IMR-90 (cell line): ENCODE measurements around the gene HSBP1L1. TPM values are rescaled to one million over a fixed set of nuclear protein-coding genes. Genes with fewer than 3 reads are reported as not detected.

Experiments
- ATAC-seq: fragments of 200-7000 bp; cut with Tn5 transposase; 2 replicates; pipeline ENCODE4 v1.9.1; 2020; ENCODE audit warnings: low read depth, mild to moderate bottlenecking, moderate library complexity
- BruUV-seq: library from RNA; stranded (reverse); fragments of 400-500 nt; replicated peaks from 2 replicates; lab custom pipeline; 2021; lab: Mats Ljungman, UMichigan
- CTCF ChIA-PET: fragments of 300-600 bp; formaldehyde crosslinking; extraction: SDS; loops from one replicate; lab custom pipeline; 2021; ENCODE audit warnings: antibody characterized with exemption; lab: Yijun Ruan, JAX
- POLR2A ChIA-PET: fragments of 300-600 bp; sonication (Branson Sonifier 250); formaldehyde crosslinking; loops from one replicate; lab custom pipeline; 2022; ENCODE audit warnings: antibody characterized with exemption; ENCODE audit not compliant: unreplicated experiment; lab: Charles Lee
- DNase-seq: peaks from one replicate; pipeline ENCODE4 v3.0.0; 2013
- H2AFZ ChIP-seq: replicated peaks from 2 replicates; pipeline ENCODE3; 2013; ENCODE audit warnings: low read length, mild to moderate bottlenecking; ENCODE audit not compliant: poor library complexity
- H2AK5ac ChIP-seq: 2 replicates; pipeline ENCODE4 v1.6.1; 2013; ENCODE audit warnings: low read depth, low read length, inconsistent platforms
- H2AK9ac ChIP-seq: replicated peaks from 2 replicates; pipeline ENCODE3; 2013; ENCODE audit warnings: mild to moderate bottlenecking, low read depth, low read length, moderate library complexity; ENCODE audit not compliant: poor library complexity
- H2BK120ac ChIP-seq: 2 replicates; pipeline ENCODE4 v1.6.1; 2013; ENCODE audit warnings: low read depth, low read length, inconsistent platforms
- H2BK15ac ChIP-seq: 3 replicates; pipeline ENCODE4 v1.6.1; 2013; ENCODE audit warnings: low read depth, low read length, inconsistent platforms
- H2BK20ac ChIP-seq: 2 replicates; pipeline ENCODE4 v1.6.1; 2013; ENCODE audit warnings: low read depth, mild to moderate bottlenecking, inconsistent platforms, low read length, moderate library complexity
- H2BK5ac ChIP-seq: 2 replicates; pipeline ENCODE4 v1.6.1; 2013; ENCODE audit warnings: mild to moderate bottlenecking, low read depth, low read length, inconsistent platforms; ENCODE audit not compliant: poor library complexity, severe bottlenecking
- H3K14ac ChIP-seq: replicated peaks from 2 replicates; pipeline ENCODE4 v1.6.1; 2013; ENCODE audit warnings: low read depth, low read length, inconsistent platforms
- H3K18ac ChIP-seq: 2 replicates; pipeline ENCODE4 v1.6.1; 2013; ENCODE audit warnings: low read depth, low read length, control low read depth
- H3K23ac ChIP-seq: 2 replicates; pipeline ENCODE4 v1.6.1; 2013; ENCODE audit warnings: low read depth, low read length, inconsistent platforms
- H3K27ac ChIP-seq: 2 replicates; pipeline ENCODE4 v1.5.1; 2013; ENCODE audit warnings: mild to moderate bottlenecking, control low read depth, low read length; ENCODE audit not compliant: insufficient read depth
- H3K27me3 ChIP-seq: 2 replicates; pipeline ENCODE4 v1.6.1; 2013; ENCODE audit warnings: low read length; ENCODE audit not compliant: control insufficient read depth, insufficient read depth
- H3K36me3 ChIP-seq: 2 replicates; pipeline ENCODE4 v1.6.1; 2013; ENCODE audit warnings: low read length, mixed read lengths; ENCODE audit not compliant: control insufficient read depth, insufficient read depth
- H3K4ac ChIP-seq: 2 replicates; pipeline ENCODE4 v1.6.1; 2013; ENCODE audit warnings: low read depth, low read length, inconsistent platforms
- H3K4me1 ChIP-seq: 2 replicates; pipeline ENCODE4 v1.6.1; 2013; ENCODE audit warnings: low read length, mixed read lengths; ENCODE audit not compliant: control insufficient read depth, insufficient read depth
- H3K4me2 ChIP-seq: 2 replicates; pipeline ENCODE4 v1.6.1; 2013; ENCODE audit warnings: low read depth, mild to moderate bottlenecking, control low read depth, low read length, moderate library complexity
- H3K4me3 ChIP-seq: 2 replicates; pipeline ENCODE4 v1.5.1; 2013; ENCODE audit warnings: low read depth, mild to moderate bottlenecking, control low read depth, low read length, moderate library complexity; ENCODE audit not compliant: insufficient read depth
- H3K56ac ChIP-seq: 2 replicates; pipeline ENCODE4 v1.6.1; 2013; ENCODE audit warnings: low read length, inconsistent platforms; ENCODE audit not compliant: insufficient read depth; ENCODE audit errors: extremely low read depth
- H3K79me1 ChIP-seq, 2 experiments: 2 replicates each; pipeline ENCODE4 v1.6.1; 2013; ENCODE audit warnings: low read length in 2 of 2, inconsistent platforms in 1 of 2, low read depth in 1 of 2
- H3K9ac ChIP-seq: 2 replicates; pipeline ENCODE4 v1.6.1; 2013; ENCODE audit warnings: low read depth, low read length, control low read depth
- H3K9me1 ChIP-seq: 2 replicates; pipeline ENCODE4 v1.6.1; 2013; ENCODE audit warnings: low read length, inconsistent platforms; ENCODE audit not compliant: insufficient read depth
- H3K9me3 ChIP-seq: 2 replicates; pipeline ENCODE4 v1.6.1; 2013; ENCODE audit warnings: low read length; ENCODE audit not compliant: control insufficient read depth, insufficient read depth
- H4K20me1 ChIP-seq: 2 replicates; pipeline ENCODE4 v1.6.1; 2013; ENCODE audit warnings: low read length, inconsistent platforms; ENCODE audit not compliant: insufficient read depth
- H4K5ac ChIP-seq: 2 replicates; pipeline ENCODE4 v1.6.1; 2013; ENCODE audit warnings: mild to moderate bottlenecking, low read depth, low read length, control low read depth
- H4K8ac ChIP-seq, 2 experiments: 2 replicates each; pipeline ENCODE4 v1.6.1; 2013; ENCODE audit warnings: low read depth in 2 of 2, low read length in 2 of 2, control low read depth in 1 of 2, inconsistent platforms in 1 of 2
- H4K91ac ChIP-seq: 2 replicates; pipeline ENCODE4 v1.6.1; 2013; ENCODE audit warnings: low read depth, low read length, inconsistent platforms; ENCODE audit not compliant: insufficient read depth
- BHLHE40 ChIP-seq: fragments of 150-350 bp; IDR thresholded peaks from 2 replicates; pipeline ENCODE4 v1.6.1; 2016; ENCODE audit warnings: mild to moderate bottlenecking, low read depth, low read length
- CEBPB ChIP-seq: IDR thresholded peaks from 2 replicates; pipeline ENCODE4 v1.6.1; 2012; ENCODE audit warnings: low read depth, low read length, improper control_type of control experiment
- CHD1 ChIP-seq: IDR thresholded peaks from 2 replicates; pipeline ENCODE4 v1.6.1; 2012; ENCODE audit warnings: low read depth, low read length, improper control_type of control experiment
- CTCF ChIP-seq: conservative IDR thresholded peaks from 2 replicates; pipeline ENCODE4 v1.5.1; 2012; ENCODE audit warnings: mild to moderate bottlenecking, low read depth, low read length, improper control_type of control experiment
- ELK1 ChIP-seq: fragments of 150-350 bp; IDR thresholded peaks from 2 replicates; pipeline ENCODE4 v1.6.1; 2016; ENCODE audit warnings: low read depth, mild to moderate bottlenecking, low read length, moderate library complexity, borderline replicate concordance
- FOS ChIP-seq: fragments of 150-350 bp; IDR thresholded peaks from 2 replicates; pipeline ENCODE4 v1.6.1; 2016; ENCODE audit warnings: low read depth, low read length
- MAFK ChIP-seq: IDR thresholded peaks from 2 replicates; pipeline ENCODE4 v1.6.1; 2012; ENCODE audit warnings: low read depth, low read length, improper control_type of control experiment
- NFE2L2 ChIP-seq: fragments of 150-350 bp; IDR thresholded peaks from 2 replicates; pipeline ENCODE4 v1.6.1; 2016; ENCODE audit warnings: low read depth, mild to moderate bottlenecking, low read length
- POLR2A ChIP-seq: IDR thresholded peaks from 2 replicates; pipeline ENCODE4 v1.6.1; 2012; ENCODE audit warnings: mild to moderate bottlenecking, low read depth, low read length
- RAD21 ChIP-seq: IDR thresholded peaks from 2 replicates; pipeline ENCODE4 v1.6.1; 2012; ENCODE audit warnings: low read length, improper control_type of control experiment
- SMC3 ChIP-seq: fragments of 150-350 bp; IDR thresholded peaks from 2 replicates; pipeline ENCODE4 v1.6.1; 2016; ENCODE audit warnings: low read depth, mild to moderate bottlenecking, antibody characterized with exemption, low read length, moderate library complexity
- WGBS, 2 experiments: methylation state at CpG; one replicate each; pipeline versions ENCODE4 v1.1.5 to v1.1.7; 2013; ENCODE audit warnings: missing lambda C conversion rate in 2 of 2; ENCODE audit not compliant: insufficient read length in 1 of 2; ENCODE audit errors: extremely low coverage in 2 of 2; 5-methylcytosine and 5-hydroxymethylcytosine counted together
- dilution Hi-C: fragments of 300-500 bp; cut with HindIII; formaldehyde crosslinking; loops from one replicate; pipeline ENCODE4 v1.14.3; 2018; ENCODE audit warnings: low sequenced_read_pairs; ENCODE audit not compliant: unreplicated experiment
- in situ Hi-C: fragments of 300-500 bp; cut with MboI; formaldehyde crosslinking; loops from 3 replicates; pipeline ENCODE4 v1.14.3; 2019; ENCODE audit warnings: low sequenced_read_pairs, inconsistent platforms, mixed read lengths
- intact Hi-C: fragments of 100-400 bp; cut with micrococcal nuclease; formaldehyde crosslinking; loops from 2 replicates; pipeline ENCODE4 v1.10.0; 2022
- polyA plus RNA-seq, 3 experiments: library from polyadenylated mRNA; depleted of rRNA; stranded (reverse); fragments of >200 nt; gene quantifications; 2 replicates each; pipeline ENCODE4 v1.2.3, GENCODE V29; 2012; ENCODE audit warnings: low replicate concordance in 1 of 3
- total RNA-seq: library from RNA; depleted of rRNA; stranded (reverse); fragments of >200 nt; gene quantifications from 2 replicates; pipeline ENCODE4 v1.2.3, GENCODE V29; 2012

The HSBP1L1 gene
- total and polyA plus RNA-seq, 2 of the 4 experiments (the other 2 are of a cell fraction) = 8.6 to 18.0 TPM

- no peak overlapping the region for H3K18ac ChIP-seq
- no peak overlapping the region for H4K5ac ChIP-seq
- no TSS peak for BruUV-seq
- no peak overlapping the region for H2BK5ac ChIP-seq
- no peak overlapping the region for H2AFZ ChIP-seq
- no peak overlapping the region for H3K9ac ChIP-seq
- H2BK20ac ChIP-seq = no peak overlapping the region
- no peak overlapping the region for H3K27ac ChIP-seq
- H3K9me3 ChIP-seq = no peaks in the 10 kb centered on the region
- no peak overlapping the region for H2BK15ac ChIP-seq
- no peak overlapping the region for H4K91ac ChIP-seq
- no peak overlapping the region for H2AK5ac ChIP-seq
- ATAC-seq (no peak), DNase-seq (no peak)
- H3K27me3 ChIP-seq = no peaks in the 10 kb centered on the region
- no peak overlapping the region for H3K23ac ChIP-seq
- H3K14ac ChIP-seq = no peak overlapping the region
- POLR2A ChIA-PET = no interaction called here
- intact Hi-C loops = no loop called here
- peaks cover 92% of the 10 kb centered on the region for H4K20me1 ChIP-seq
- H3K36me3 ChIP-seq = peaks cover 18% of the 10 kb centered on the region
- TF ChIP-seq SMC3 (no peak), FOS (no peak), POLR2A (no peak), CTCF (no peak), CEBPB (no peak), ELK1 (no peak), NFE2L2 (no peak), BHLHE40 (no peak), MAFK (no peak), CHD1 (no peak), RAD21 (no peak)
- 100% methylated on average over 2 of the region's 4 CpGs; no CpG with 5 or more reads in 1 of the 2 experiments for WGBS, 2 experiments
- H3K4me2 ChIP-seq = no peak overlapping the region
- H3K56ac ChIP-seq = no peak overlapping the region
- no peak overlapping the region for H2BK120ac ChIP-seq
- peaks cover 18 to 74% of the 10 kb centered on the region in 2 experiments for H3K79me1 ChIP-seq
- in situ Hi-C loops = no loop called here
- H3K4ac ChIP-seq = no peak overlapping the region
- no peak overlapping the region for H2AK9ac ChIP-seq
- peaks cover 22% of the 10 kb centered on the region for H3K9me1 ChIP-seq
- dilution Hi-C loops = no loop called here
- CTCF ChIA-PET = no interaction called here
- no peak overlapping the region for H4K8ac ChIP-seq
- peaks cover 16% of the 10 kb centered on the region for H3K4me1 ChIP-seq
- H3K4me3 ChIP-seq = no peak overlapping the region
These were observed 18.8 kb downstream of the HSBP1L1 start for GRCh38 chr18:79983253-79983652.
